ENCODE measurements around the gene ACTN4.

ACTN4 gene

GRCh38 chr19:38719761-38720558, 72.5 kb downstream of the ACTN4 start:
- peaks cover 3 to 90% (median 71%) of the 10 kb centered on the region in 4 experiments for H3K36me3 ChIP-seq (ENCODE audit: control insufficient read depth in 4 of 4, insufficient read depth in 4 of 4, low read length in 3 of 4)
- CTCF ChIA-PET = interaction anchor here (0.7 to 1.7 kb wide), 3 partner anchors 9 to 175 kb away, joined by 3 to 6 read pairs (median 3); no protein-coding TSS in a partner anchor
- H3K27me3 ChIP-seq (replicated peaks in 2 of 5; ENCODE audit: control insufficient read depth in 4 of 5, insufficient read depth in 5 of 5, low read length in 4 of 5) = no peaks in the 10 kb centered on the region
- WGBS (ENCODE audit: insufficient coverage) = 87% methylated on average over 18 of the region's 24 CpGs
- H3K9me3 ChIP-seq (ENCODE audit: control extremely low read depth in 1 of 5, control insufficient read depth in 4 of 5, insufficient read depth in 2 of 5, low read depth in 1 of 5, low read length in 4 of 5) = no peaks in the 10 kb centered on the region
- H3K4me3 ChIP-seq (ENCODE audit: control insufficient read depth in 1 of 7, extremely low read depth in 1 of 7, insufficient read depth in 4 of 7, low read depth in 2 of 7, low read length in 6 of 7) = no peak overlapping the region
- no peaks in the 10 kb centered on the region for H3K4me1 ChIP-seq (ENCODE audit: control extremely low read depth in 1 of 4, control insufficient read depth in 4 of 4, insufficient read depth in 4 of 4, low read length in 3 of 4)
- DNase-seq = no peak
- H3K27ac ChIP-seq (ENCODE audit: insufficient read depth in 1 of 2, low read depth in 1 of 2, low read length in 2 of 2, poor library complexity in 1 of 2, severe bottlenecking in 2 of 2) = peak overlapping the region in 1 of 2 experiments; percentile 25
- POLR2A ChIA-PET = interaction anchor here (0.6 kb wide), 1 partner anchor 67 kb away, joined by 4 read pairs; no protein-coding TSS in a partner anchor

GRCh38 chr19:38720559-38721236, 73.2 kb downstream of the ACTN4 start:
- H3K36me3 ChIP-seq (ENCODE audit: control insufficient read depth in 4 of 4, insufficient read depth in 4 of 4, low read length in 3 of 4) = peaks cover 3 to 96% (median 74%) of the 10 kb centered on the region in 4 experiments
- H3K27ac ChIP-seq (ENCODE audit: insufficient read depth in 1 of 2, low read depth in 1 of 2, low read length in 2 of 2, poor library complexity in 1 of 2, severe bottlenecking in 2 of 2) = peak overlapping the region in 1 of 2 experiments; percentile 25
- H3K9me3 ChIP-seq (ENCODE audit: control extremely low read depth in 1 of 5, control insufficient read depth in 4 of 5, insufficient read depth in 2 of 5, low read depth in 1 of 5, low read length in 4 of 5) = no peaks in the 10 kb centered on the region
- POLR2A ChIA-PET = no interaction called here
- H3K4me1 ChIP-seq (ENCODE audit: control extremely low read depth in 1 of 4, control insufficient read depth in 4 of 4, insufficient read depth in 4 of 4, low read length in 3 of 4) = no peaks in the 10 kb centered on the region
- H3K27me3 ChIP-seq (replicated peaks in 2 of 5; ENCODE audit: control insufficient read depth in 4 of 5, insufficient read depth in 5 of 5, low read length in 4 of 5) = no peaks in the 10 kb centered on the region
- no peak for DNase-seq
- CTCF ChIA-PET = interaction anchor here (0.7 kb wide), 1 partner anchor 176 kb away, joined by 3 read pairs; no protein-coding TSS in a partner anchor
- WGBS (ENCODE audit: insufficient coverage) = over 99% methylated on average over 11 of the region's 15 CpGs
- H3K4me3 ChIP-seq (ENCODE audit: control insufficient read depth in 1 of 7, extremely low read depth in 1 of 7, insufficient read depth in 4 of 7, low read depth in 2 of 7, low read length in 6 of 7) = no peak overlapping the region

- Histone ChIP-seq H3K4me1 (ENCODE audit: control extremely low read depth in 1 of 4, control insufficient read depth in 4 of 4, insufficient read depth in 4 of 4, low read length in 3 of 4) (no peaks in the 10 kb centered on the region), H3K36me3 (ENCODE audit: control insufficient read depth in 4 of 4, insufficient read depth in 4 of 4, low read length in 3 of 4) (peaks cover 3 to 97% (median 79%) of the 10 kb centered on the region in 4 experiments), H3K9me3 (ENCODE audit: control extremely low read depth in 1 of 5, control insufficient read depth in 4 of 5, insufficient read depth in 2 of 5, low read depth in 1 of 5, low read length in 4 of 5) (no peaks in the 10 kb centered on the region), H3K4me3 (ENCODE audit: control insufficient read depth in 1 of 7, extremely low read depth in 1 of 7, insufficient read depth in 4 of 7, low read depth in 2 of 7, low read length in 6 of 7) (no peak overlapping the region), H3K27ac (ENCODE audit: insufficient read depth in 1 of 2, low read depth in 1 of 2, low read length in 2 of 2, poor library complexity in 1 of 2, severe bottlenecking in 2 of 2) (peak overlapping the region in 1 of 2 experiments; percentile 11), H3K27me3 (replicated peaks in 2 of 5; ENCODE audit: control insufficient read depth in 4 of 5, insufficient read depth in 5 of 5, low read length in 4 of 5) (no peaks in the 10 kb centered on the region)
- ChIA-PET CTCF (no interaction called here), POLR2A (no interaction called here)
- over 99% methylated on average over 20 of the region's 20 CpGs for whole genome bisulfite sequencing (ENCODE audit: insufficient coverage)
- DNase-seq = no peak
Measured at GRCh38 chr19:38721496-38721895, 74.0 kb downstream of the ACTN4 start.

GRCh38 chr19:38721979-38722773, 74.7 kb downstream of the ACTN4 start:
- peak overlapping the region in 1 of 2 experiments; percentile 14 for H3K27ac ChIP-seq (ENCODE audit: insufficient read depth in 1 of 2, low read depth in 1 of 2, low read length in 2 of 2, poor library complexity in 1 of 2, severe bottlenecking in 2 of 2)
- no peaks in the 10 kb centered on the region for H3K4me1 ChIP-seq (ENCODE audit: control extremely low read depth in 1 of 4, control insufficient read depth in 4 of 4, insufficient read depth in 4 of 4, low read length in 3 of 4)
- CTCF ChIA-PET = interaction anchor here (1.0 to 1.1 kb wide), 2 partner anchors 13 to 57 kb away, joined by 3 read pairs; no protein-coding TSS in a partner anchor
- no peak overlapping the region for H3K4me3 ChIP-seq (ENCODE audit: control insufficient read depth in 1 of 7, extremely low read depth in 1 of 7, insufficient read depth in 4 of 7, low read depth in 2 of 7, low read length in 6 of 7)
- 92% methylated on average over 16 of the region's 17 CpGs for WGBS (ENCODE audit: insufficient coverage)
- peaks cover 2 to 97% (median 81%) of the 10 kb centered on the region in 4 experiments for H3K36me3 ChIP-seq (ENCODE audit: control insufficient read depth in 4 of 4, insufficient read depth in 4 of 4, low read length in 3 of 4)
- no peak for DNase-seq
- no peaks in the 10 kb centered on the region for H3K9me3 ChIP-seq (ENCODE audit: control extremely low read depth in 1 of 5, control insufficient read depth in 4 of 5, insufficient read depth in 2 of 5, low read depth in 1 of 5, low read length in 4 of 5)
- H3K27me3 ChIP-seq (replicated peaks in 2 of 5; ENCODE audit: control insufficient read depth in 4 of 5, insufficient read depth in 5 of 5, low read length in 4 of 5) = no peaks in the 10 kb centered on the region
- POLR2A ChIA-PET = no interaction called here

- CTCF ChIA-PET = interaction anchor here (1.0 to 1.1 kb wide), 3 partner anchors 12 to 207 kb away, joined by 3 to 5 read pairs (median 3); partner anchors contain the start of genes MRPS12 and SARS2
- POLR2A ChIA-PET = no interaction called here
- Histone ChIP-seq H3K27ac (ENCODE audit: insufficient read depth in 1 of 2, low read depth in 1 of 2, low read length in 2 of 2, poor library complexity in 1 of 2, severe bottlenecking in 2 of 2) (no peak overlapping the region), H3K27me3 (replicated peaks in 2 of 5; ENCODE audit: control insufficient read depth in 4 of 5, insufficient read depth in 5 of 5, low read length in 4 of 5) (no peaks in the 10 kb centered on the region), H3K4me3 (ENCODE audit: control insufficient read depth in 1 of 7, extremely low read depth in 1 of 7, insufficient read depth in 4 of 7, low read depth in 2 of 7, low read length in 6 of 7) (no peak overlapping the region), H3K36me3 (ENCODE audit: control insufficient read depth in 4 of 4, insufficient read depth in 4 of 4, low read length in 3 of 4) (peaks cover 2 to 96% (median 79%) of the 10 kb centered on the region in 4 experiments), H3K4me1 (ENCODE audit: control extremely low read depth in 1 of 4, control insufficient read depth in 4 of 4, insufficient read depth in 4 of 4, low read length in 3 of 4) (peaks cover 0 to 1% (median 0%) of the 10 kb centered on the region in 4 experiments), H3K9me3 (ENCODE audit: control extremely low read depth in 1 of 5, control insufficient read depth in 4 of 5, insufficient read depth in 2 of 5, low read depth in 1 of 5, low read length in 4 of 5) (no peaks in the 10 kb centered on the region)
- WGBS (ENCODE audit: insufficient coverage) = 100% methylated on average over 7 of the region's 10 CpGs
- no peak for DNase-seq
Measured at GRCh38 chr19:38722947-38723605, 75.6 kb downstream of the ACTN4 start.

- 98% methylated on average over 10 of the region's 11 CpGs for whole genome bisulfite sequencing (ENCODE audit: insufficient coverage)
- POLR2A ChIA-PET = no interaction called here
- CTCF ChIA-PET = interaction anchor here (1.0 to 1.7 kb wide), 3 partner anchors 13 to 210 kb away, joined by 3 to 7 read pairs (median 5); partner anchors contain the start of genes MRPS12 and SARS2
Measured at GRCh38 chr19:38723606-38723965, 76.1 kb downstream of the ACTN4 start.

More at GRCh38 chr19:38723606-38723965, 76.1 kb downstream of the ACTN4 start:
- Histone ChIP-seq H3K27ac (ENCODE audit: insufficient read depth in 1 of 2, low read depth in 1 of 2, low read length in 2 of 2, poor library complexity in 1 of 2, severe bottlenecking in 2 of 2) (no peak overlapping the region), H3K27me3 (replicated peaks in 2 of 5; ENCODE audit: control insufficient read depth in 4 of 5, insufficient read depth in 5 of 5, low read length in 4 of 5) (no peaks in the 10 kb centered on the region), H3K4me3 (ENCODE audit: control insufficient read depth in 1 of 7, extremely low read depth in 1 of 7, insufficient read depth in 4 of 7, low read depth in 2 of 7, low read length in 6 of 7) (no peak overlapping the region), H3K36me3 (ENCODE audit: control insufficient read depth in 4 of 4, insufficient read depth in 4 of 4, low read length in 3 of 4) (peaks cover 2 to 99% (median 79%) of the 10 kb centered on the region in 4 experiments), H3K9me3 (ENCODE audit: control extremely low read depth in 1 of 5, control insufficient read depth in 4 of 5, insufficient read depth in 2 of 5, low read depth in 1 of 5, low read length in 4 of 5) (no peaks in the 10 kb centered on the region), H3K4me1 (ENCODE audit: control extremely low read depth in 1 of 4, control insufficient read depth in 4 of 4, insufficient read depth in 4 of 4, low read length in 3 of 4) (peaks cover 0 to 2% (median 0%) of the 10 kb centered on the region in 4 experiments)
- DNase-seq = no peak

Measured in common myeloid progenitor, CD34-positive (primary cell).